ENCODE measurements around the gene STAC.
"Not testable (repeated sequence)": the region's sequence is repeated elsewhere in the genome, so short reads cannot be mapped to it uniquely, and the experiment has no call there.

The STAC gene

DNA sequence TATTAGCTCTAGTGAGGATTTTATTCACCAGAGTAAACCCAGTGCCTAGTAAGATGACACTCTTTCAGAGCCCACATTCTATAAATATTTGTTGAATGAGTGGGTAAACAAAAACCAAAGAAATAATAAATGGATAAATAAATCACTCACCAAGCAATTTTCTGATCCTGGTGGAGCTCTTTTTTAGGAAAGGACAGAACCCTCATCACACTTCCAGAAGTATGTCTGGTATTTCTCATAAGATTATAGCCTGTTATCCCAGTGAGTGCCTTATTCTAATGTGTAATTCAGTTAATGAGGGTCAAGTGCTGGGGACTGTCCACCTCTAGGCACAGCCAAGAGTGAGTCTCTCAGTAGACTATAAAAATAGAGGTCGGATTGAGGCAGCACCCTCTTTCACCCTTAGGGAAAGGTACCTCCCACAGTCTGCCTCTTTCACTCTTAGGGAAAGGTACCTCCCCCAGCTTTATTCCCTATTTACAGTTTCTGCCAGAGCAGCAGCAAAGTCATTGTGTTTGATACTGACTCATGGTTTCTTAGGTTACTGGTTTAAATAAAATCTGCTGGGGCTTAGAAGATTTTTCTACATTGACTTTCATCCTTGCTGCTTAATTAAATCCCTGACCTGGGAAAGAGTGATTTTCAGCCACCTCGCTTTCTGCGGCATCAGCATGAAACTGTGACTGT, 145.0 kb downstream of the STAC start:
- no peak for DNase-seq

DNA sequence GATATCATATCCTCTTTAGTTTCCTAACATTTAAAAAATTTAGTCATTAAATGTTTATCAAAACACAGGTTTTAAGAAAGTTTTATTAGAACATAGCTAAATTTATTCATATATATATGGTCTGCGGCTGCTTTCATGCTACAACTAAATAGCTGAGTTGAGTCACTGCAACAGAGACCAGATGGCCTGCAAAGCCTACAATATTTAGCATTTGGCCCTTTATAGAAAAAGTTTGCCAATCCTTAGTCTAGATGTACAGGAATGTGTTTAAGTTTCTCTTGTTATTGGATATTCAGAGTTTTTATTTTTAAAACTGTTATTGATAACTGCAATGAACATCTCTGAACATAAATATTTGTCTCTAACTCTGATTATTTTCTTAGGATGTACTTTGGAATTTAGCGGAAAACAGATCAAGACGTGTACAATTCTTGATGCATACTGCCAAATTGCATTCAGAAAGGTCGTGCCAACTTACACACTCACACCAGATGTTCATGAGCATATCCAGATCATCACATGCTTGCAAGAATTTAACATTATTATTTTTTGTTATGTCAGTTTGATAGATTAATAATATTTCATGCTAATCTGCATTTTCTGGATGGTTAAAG, 157.9 kb downstream of the STAC start:
- no peak for DNase-seq

- DNase-seq: no peak
Observed at GRCh38 chr3:36540888-36541518, 160.7 kb downstream of the STAC start.

- no peak for DNase-seq
Observed at GRCh38 chr3:36542186-36542585, 161.9 kb downstream of the STAC start.

DNA sequence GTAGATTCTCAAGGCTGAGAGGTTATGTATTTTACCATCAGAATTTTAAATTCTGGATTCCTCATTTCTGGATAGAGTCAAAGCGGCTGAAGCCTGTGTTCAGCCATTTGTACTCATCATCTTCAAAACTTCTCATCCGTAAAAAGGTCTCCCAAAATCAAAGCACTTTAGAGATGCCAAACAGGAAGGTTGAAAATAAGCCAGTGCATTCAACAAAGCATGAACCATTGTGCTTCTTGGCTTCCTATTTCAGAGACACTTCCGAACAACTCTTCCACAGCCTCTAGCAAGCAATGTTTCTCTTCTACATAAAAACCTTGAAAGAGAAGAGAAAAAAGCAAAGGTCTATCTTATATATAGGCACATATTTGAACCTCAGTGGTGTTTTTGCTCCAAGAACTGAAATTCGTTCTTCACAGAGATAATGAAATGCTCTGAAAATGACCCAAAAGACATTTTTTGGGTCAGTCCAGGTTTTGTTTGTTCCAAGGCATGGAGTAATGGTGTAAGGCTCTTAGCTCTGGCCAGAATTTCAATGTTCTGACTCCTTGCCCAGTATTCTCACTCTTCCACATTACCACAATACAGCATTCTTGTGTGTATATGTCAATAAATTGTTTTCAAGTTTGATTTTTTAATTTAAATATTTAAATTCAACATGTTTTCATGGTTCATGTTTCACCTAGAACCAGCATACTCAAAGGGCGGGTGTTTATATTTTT, 163.1 kb downstream of the STAC start:
- DNase-seq: no peak

- peak; percentile 65 for DNase-seq
Observed at GRCh38 chr3:36546226-36546625, 165.9 kb downstream of the STAC start.

DNA sequence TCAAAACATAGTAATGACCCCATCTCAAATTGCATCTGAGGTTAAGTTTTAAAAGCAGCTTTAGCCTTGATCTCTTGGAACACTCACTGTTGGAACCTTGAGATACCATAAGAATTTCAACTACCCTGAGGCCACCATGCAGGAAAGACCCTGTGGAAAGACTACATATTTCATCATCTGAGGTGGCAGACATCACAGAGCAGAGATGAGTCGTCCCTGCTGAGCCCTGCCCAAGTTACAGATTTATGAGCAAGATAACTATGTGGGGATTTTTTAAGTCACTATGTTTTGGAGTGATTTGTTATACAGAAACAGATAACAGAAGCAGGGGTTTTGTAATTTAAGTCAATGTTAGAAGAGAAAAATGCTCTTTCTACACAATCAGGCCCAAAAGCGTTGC, 168.4 kb downstream of the STAC start:
- DNase-seq: no peak

- DNase-seq: no peak
Observed at GRCh38 chr3:36557021-36557707, 176.9 kb downstream of the STAC start.

DNA sequence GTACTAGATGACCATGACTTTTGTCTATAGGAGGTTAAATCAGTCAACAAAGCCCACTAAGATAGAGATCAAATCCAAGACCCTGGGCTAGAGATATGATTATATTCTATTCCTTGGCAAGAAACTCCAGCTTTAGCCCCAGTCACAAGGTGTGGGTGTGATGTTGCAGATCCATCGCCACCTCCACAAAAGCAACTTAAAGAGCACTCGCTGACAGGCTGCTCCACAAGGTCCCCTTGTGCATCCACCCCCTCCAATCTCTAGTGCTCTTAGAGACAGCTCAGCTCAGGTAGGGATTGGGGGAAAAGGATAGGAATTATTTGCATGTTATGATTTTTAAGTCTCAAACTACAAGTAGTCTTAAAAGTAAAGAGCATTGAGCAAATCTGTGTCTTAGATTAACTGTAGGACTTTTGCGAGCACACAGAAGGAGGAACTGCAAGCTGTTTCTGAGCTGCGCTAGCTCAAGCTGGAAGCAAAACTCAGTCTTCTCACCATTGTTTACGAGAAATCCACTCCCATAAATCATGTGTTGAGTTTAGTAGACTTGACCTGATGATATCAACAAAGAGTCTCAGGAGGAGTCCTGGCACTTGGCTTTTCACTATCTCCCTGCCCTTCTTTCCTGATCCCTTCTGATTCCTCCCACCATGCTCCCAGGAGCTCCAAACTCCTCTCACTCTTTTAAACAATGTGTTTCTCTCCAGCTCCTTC, 177.6 kb downstream of the STAC start:
- no peak for DNase-seq

DNA sequence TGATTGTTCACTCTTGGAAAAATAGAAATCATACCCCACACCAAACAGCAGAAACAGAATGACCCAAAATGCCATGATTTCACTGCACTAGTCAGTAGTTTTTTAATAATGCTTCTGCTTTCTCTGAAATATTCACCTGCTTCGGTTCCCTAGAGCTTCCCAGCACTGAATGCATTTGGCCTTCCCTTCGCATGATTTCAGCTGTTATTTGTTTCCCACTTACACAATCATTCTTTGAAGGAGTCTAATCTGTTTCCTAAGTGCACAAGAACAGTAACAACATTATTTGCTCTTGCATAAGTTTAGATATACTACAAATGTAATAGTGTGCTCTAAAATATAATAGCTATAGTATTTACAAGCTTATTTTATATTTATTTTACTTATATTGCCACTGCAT, 178.7 kb downstream of the STAC start:
- no peak for DNase-seq

- DNase-seq: no peak
Observed at GRCh38 chr3:36560685-36561084, 180.4 kb downstream of the STAC start.

- DNase-seq: no peak
Observed at GRCh38 chr3:36561601-36562000, 181.3 kb downstream of the STAC start.

DNA sequence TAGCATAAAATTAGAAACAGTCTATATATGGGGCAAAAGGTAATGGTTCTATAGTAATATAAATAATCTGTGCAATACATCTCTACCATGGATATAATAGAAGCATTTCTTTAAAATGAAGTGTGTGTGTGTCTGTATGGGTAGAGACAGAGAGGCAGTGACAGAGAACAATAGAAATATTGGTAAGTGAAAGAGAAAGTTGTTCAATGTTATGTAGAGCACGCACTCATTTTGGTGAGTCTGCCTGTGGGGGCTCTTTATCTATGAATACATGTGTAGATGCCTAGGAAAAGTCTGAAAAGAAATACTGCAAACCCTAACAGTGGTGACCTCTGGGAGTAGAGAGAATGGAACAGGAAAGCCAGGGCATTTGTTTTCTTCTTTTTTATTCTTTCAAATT, 182.6 kb downstream of the STAC start:
- no peak for DNase-seq

GRCh38 chr3:36575241-36575640, 194.9 kb downstream of the STAC start:
- DNase-seq: no peak

DNA sequence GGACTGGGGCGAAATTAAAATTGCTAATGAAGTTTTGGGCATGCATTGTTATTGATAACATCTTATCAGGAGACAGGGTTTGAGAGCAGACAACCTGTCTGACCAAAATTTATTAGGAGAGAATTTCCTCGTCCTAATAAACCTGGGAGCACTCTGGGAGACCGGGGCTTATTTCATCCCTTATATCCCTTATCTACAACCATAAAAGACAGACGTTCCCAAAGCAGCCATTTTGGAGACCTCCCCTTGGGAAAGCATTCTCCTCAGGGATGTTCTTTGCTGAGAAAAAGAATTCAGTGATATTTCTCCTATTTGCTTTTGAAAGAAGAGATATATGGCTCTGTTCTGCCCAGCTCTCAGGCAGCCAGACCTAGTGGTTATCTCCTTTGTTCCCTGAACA, 198.1 kb downstream of the STAC start:
- DNase-seq: not testable (repeated sequence)

- DNase-seq: no peak
Observed at GRCh38 chr3:36579746-36580145, 199.4 kb downstream of the STAC start.

GRCh38 chr3:36580716-36581115, 200.4 kb downstream of the STAC start:
- no peak for DNase-seq

DNA sequence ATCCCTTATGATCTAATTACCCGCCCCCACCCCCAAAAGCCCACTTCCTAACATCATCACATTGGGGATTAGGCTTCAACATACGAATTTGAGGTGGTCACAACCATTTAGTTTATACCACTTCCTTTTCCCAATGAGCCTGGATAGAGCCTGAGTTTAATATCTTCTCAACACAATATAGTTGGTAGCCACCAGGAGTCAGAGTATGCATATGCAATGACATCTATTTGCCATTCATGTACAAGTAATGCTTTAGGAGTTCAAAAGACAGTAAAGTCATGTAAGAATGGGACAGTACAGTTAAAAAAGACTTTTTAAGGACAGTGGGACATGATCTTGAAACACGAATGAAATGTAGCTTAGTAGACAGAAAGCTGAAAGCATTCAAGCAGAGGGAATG, 211.7 kb downstream of the STAC start:
- DNase-seq: no peak

GRCh38 chr3:36595511-36595910, 215.2 kb downstream of the STAC start:
- DNase-seq: no peak

DNA sequence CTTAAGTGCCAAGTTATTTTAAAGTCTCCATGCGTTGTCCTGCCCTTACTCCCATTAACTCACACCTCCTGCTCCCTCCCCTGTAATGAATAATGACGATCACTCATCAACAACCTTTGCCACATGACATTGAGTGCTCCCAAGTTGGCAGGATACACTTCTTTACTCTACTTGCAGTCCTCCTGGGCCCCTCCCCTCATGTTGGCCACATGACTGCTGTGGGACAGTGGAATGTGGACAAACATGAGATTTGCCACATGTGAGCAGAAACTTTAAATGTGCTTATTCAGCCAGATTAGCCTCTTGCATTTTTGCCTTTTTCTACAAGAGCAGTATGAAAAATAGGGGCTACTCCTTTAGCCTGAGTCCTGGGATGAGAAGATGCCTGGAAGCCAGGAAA, 216.1 kb downstream of the STAC start:
- no peak for DNase-seq

- no peak for DNase-seq
Observed at GRCh38 chr3:36597422-36597821, 217.1 kb downstream of the STAC start.
